Naive thymus-derived CD4-positive, alpha-beta T cell (primary cell): ENCODE data around the gene TM4SF1. TPM values are rescaled to one million over a fixed set of nuclear protein-coding genes. Genes with fewer than 3 reads are reported as not detected.

Source experiments
- ATAC-seq: fragments of 150-1000 bp; cut with Tn5 transposase; 2 replicates; pipeline ENCODE4 v1.10.0; 2021; ENCODE audit warnings: mild to moderate bottlenecking, moderate library complexity
- CTCF ChIA-PET: fragments of 350-600 bp; sonication (Branson Sonifier 250); formaldehyde crosslinking; loops from one replicate; lab custom pipeline; 2021; ENCODE audit warnings: antibody characterized with exemption; lab: Charles Lee
- POLR2A ChIA-PET: fragments of 350-600 bp; sonication (Branson Sonifier 250); formaldehyde crosslinking; loops from one replicate; lab custom pipeline; 2021; ENCODE audit warnings: antibody characterized with exemption, inconsistent platforms; lab: Charles Lee
- DNase-seq, 9 donors: peaks; one replicate each; pipeline versions ENCODE4 v3.0.0 to v3.0.0-alpha.2; 2020 to 2022; ENCODE audit warnings: mixed read lengths in 1 of 9
- H3K27ac ChIP-seq: one replicate; pipeline ENCODE4 v1.7.0; 2013; ENCODE audit warnings: mild to moderate bottlenecking, low read depth, low read length, moderate library complexity
- H3K27me3 ChIP-seq, 2 donors: one replicate each; pipeline ENCODE4 v1.7.0; 2013; ENCODE audit warnings: low read length in 2 of 2, mild to moderate bottlenecking in 2 of 2, moderate library complexity in 2 of 2; ENCODE audit not compliant: control insufficient read depth in 2 of 2, insufficient read depth in 2 of 2
- H3K36me3 ChIP-seq, 3 experiments: 1 replicate in 2 of 3; 2 replicates in 1 of 3; pipeline ENCODE4 v1.7.0; 2013; ENCODE audit warnings: low read length in 3 of 3, mild to moderate bottlenecking in 3 of 3, moderate library complexity in 1 of 3; ENCODE audit not compliant: insufficient read depth in 3 of 3, control insufficient read depth in 2 of 3
- H3K4me1 ChIP-seq, 2 donors: one replicate each; pipeline ENCODE4 v1.7.0; 2013; ENCODE audit warnings: low read length in 2 of 2, mild to moderate bottlenecking in 2 of 2, moderate library complexity in 1 of 2; ENCODE audit not compliant: control insufficient read depth in 2 of 2, insufficient read depth in 2 of 2
- H3K4me3 ChIP-seq: 2 replicates; pipeline ENCODE4 v1.7.0; 2013; ENCODE audit warnings: mild to moderate bottlenecking, low read length
- H3K9me3 ChIP-seq, 3 experiments: 1 replicate in 2 of 3; 2 replicates in 1 of 3; pipeline ENCODE4 v1.7.0; 2013; ENCODE audit warnings: low read length in 3 of 3; ENCODE audit not compliant: control insufficient read depth in 2 of 3
- H3K27ac Mint-ChIP-seq, 9 donors: one replicate each; pipeline ENCODE4 v1.8.0; 2020 to 2022; ENCODE audit warnings: mixed read lengths in 9 of 9, mild to moderate bottlenecking in 8 of 9, moderate library complexity in 5 of 9, inconsistent platforms in 2 of 9
- H3K27me3 Mint-ChIP-seq, 5 donors: one replicate each; pipeline ENCODE4 v1.8.0; 2021 to 2022; ENCODE audit warnings: mixed read lengths in 5 of 5, mild to moderate bottlenecking in 1 of 5
- H3K36me3 Mint-ChIP-seq, 5 donors: one replicate each; pipeline ENCODE4 v1.8.0; 2020 to 2022; ENCODE audit warnings: mixed read lengths in 5 of 5, mild to moderate bottlenecking in 3 of 5, inconsistent platforms in 1 of 5
- H3K4me1 Mint-ChIP-seq, 7 donors: one replicate each; pipeline ENCODE4 v1.8.0; 2020 to 2022; ENCODE audit warnings: mixed read lengths in 7 of 7, mild to moderate bottlenecking in 3 of 7, inconsistent platforms in 1 of 7
- H3K4me3 Mint-ChIP-seq, 10 donors: one replicate each; pipeline ENCODE4 v1.8.0; 2020 to 2022; ENCODE audit warnings: mild to moderate bottlenecking in 10 of 10, mixed read lengths in 10 of 10, moderate library complexity in 6 of 10, inconsistent platforms in 2 of 10
- H3K9me3 Mint-ChIP-seq, 11 donors: one replicate each; pipeline ENCODE4 v1.8.0; 2020 to 2022; ENCODE audit warnings: mixed read lengths in 11 of 11, mild to moderate bottlenecking in 4 of 11, inconsistent platforms in 1 of 11, moderate library complexity in 1 of 11
- intact Hi-C, 2 donors: fragments of 100-400 bp; cut with micrococcal nuclease; formaldehyde crosslinking; loops; one replicate each; pipeline ENCODE4 v1.15.1; 2023
- polyA plus RNA-seq, 2 donors: library from polyadenylated mRNA; unstranded; fragments of 300-500 nt; fragmentation: Illumina TruSeq; gene quantifications; one replicate each; pipeline ENCODE4 v1.2.3, GENCODE V29; 2021
- total RNA-seq, 6 experiments: library from RNA in 5 of 6; stranded (reverse) in 5 of 6; gene quantifications; 1 replicate in 5 of 6; 2 replicates in 1 of 6; pipeline ENCODE4 v1.2.3 and lab custom pipeline; 2021 to 2026

The TM4SF1 gene
- total and polyA plus RNA-seq, 7 experiments from 2014 or later, result not detected

GRCh38 chr3:149417174-149417573 lies 39.7 kb upstream of the TM4SF1 start:
- ATAC-seq (no peak), DNase-seq (no peak)
- Mint-ChIP-seq H3K27me3 (peaks cover 3 to 17% (median 5%) of the 10 kb centered on the region in 5 donors), H3K27ac (no peak overlapping the region), H3K4me3 (no peak overlapping the region), H3K4me1 (peaks cover 0 to 3% (median 0%) of the 10 kb centered on the region in 7 donors), H3K36me3 (no peaks in the 10 kb centered on the region), H3K9me3 (peaks cover 0 to 3% (median 0%) of the 10 kb centered on the region in 11 donors)
- ChIA-PET CTCF (no interaction called here), POLR2A (no interaction called here)
- Histone ChIP-seq H3K27ac (no peak overlapping the region), H3K4me1 (no peaks in the 10 kb centered on the region), H3K4me3 (no peak overlapping the region), H3K9me3 (no peaks in the 10 kb centered on the region), H3K36me3 (no peaks in the 10 kb centered on the region), H3K27me3 (no peaks in the 10 kb centered on the region)
- intact Hi-C loops, result no loop called here

GRCh38 chr3:149415484-149415883 lies 38.0 kb upstream of the TM4SF1 start:
- Mint-ChIP-seq H3K9me3 (no peaks in the 10 kb centered on the region), H3K27ac (no peak overlapping the region), H3K4me1 (peaks cover 0 to 3% (median 0%) of the 10 kb centered on the region in 7 donors), H3K36me3 (no peaks in the 10 kb centered on the region), H3K4me3 (no peak overlapping the region), H3K27me3 (peaks cover 0 to 17% (median 7%) of the 10 kb centered on the region in 5 donors)
- POLR2A ChIA-PET, result no interaction called here
- DNase-seq (no peak), ATAC-seq (no peak)
- no peak overlapping the region for H3K4me3 ChIP-seq
- intact Hi-C loops, result no loop called here
- no peaks in the 10 kb centered on the region for H3K36me3 ChIP-seq
- CTCF ChIA-PET, result no interaction called here
- no peaks in the 10 kb centered on the region for H3K4me1 ChIP-seq
- H3K9me3 ChIP-seq, result no peaks in the 10 kb centered on the region
- no peaks in the 10 kb centered on the region for H3K27me3 ChIP-seq
- no peak overlapping the region for H3K27ac ChIP-seq

GRCh38 chr3:149414557-149415231 lies 37.2 kb upstream of the TM4SF1 start:
- Mint-ChIP-seq H3K27ac (no peak overlapping the region), H3K4me1 (peaks cover 0 to 3% (median 0%) of the 10 kb centered on the region in 7 donors), H3K36me3 (no peaks in the 10 kb centered on the region), H3K4me3 (no peak overlapping the region), H3K9me3 (no peaks in the 10 kb centered on the region), H3K27me3 (peaks cover 0 to 12% (median 5%) of the 10 kb centered on the region in 5 donors)
- no peak overlapping the region for H3K27ac ChIP-seq
- no peak for ATAC-seq
- ChIA-PET POLR2A (no interaction called here), CTCF (no interaction called here)
- H3K27me3 ChIP-seq, result no peaks in the 10 kb centered on the region
- no peaks in the 10 kb centered on the region for H3K4me1 ChIP-seq
- H3K9me3 ChIP-seq, result no peaks in the 10 kb centered on the region
- no peak overlapping the region for H3K4me3 ChIP-seq
- no peak for DNase-seq
- no peaks in the 10 kb centered on the region for H3K36me3 ChIP-seq
- intact Hi-C loops, result no loop called here

GRCh38 chr3:149411583-149411982 lies 34.1 kb upstream of the TM4SF1 start:
- no peak overlapping the region for H3K4me3 Mint-ChIP-seq
- H3K36me3 Mint-ChIP-seq, result no peaks in the 10 kb centered on the region
- Histone ChIP-seq H3K27ac (no peak overlapping the region), H3K9me3 (no peaks in the 10 kb centered on the region), H3K27me3 (no peaks in the 10 kb centered on the region), H3K4me3 (no peak overlapping the region), H3K4me1 (no peaks in the 10 kb centered on the region), H3K36me3 (no peaks in the 10 kb centered on the region)
- DNase-seq, result no peak
- intact Hi-C loops, result no loop called here
- CTCF ChIA-PET, result no interaction called here
- POLR2A ChIA-PET, result no interaction called here
- no peak for ATAC-seq
- no peaks in the 10 kb centered on the region for H3K4me1 Mint-ChIP-seq
- H3K27me3 Mint-ChIP-seq, result peaks cover 0 to 8% (median 4%) of the 10 kb centered on the region in 5 donors
- H3K9me3 Mint-ChIP-seq, result no peaks in the 10 kb centered on the region
- no peak overlapping the region for H3K27ac Mint-ChIP-seq

- ATAC-seq (no peak), DNase-seq (no peak)
- H3K36me3 ChIP-seq, result no peaks in the 10 kb centered on the region
- ChIA-PET POLR2A (no interaction called here), CTCF (no interaction called here)
- no peak overlapping the region for H3K27ac ChIP-seq
- no peaks in the 10 kb centered on the region for H3K4me1 ChIP-seq
- intact Hi-C loops, result no loop called here
- no peaks in the 10 kb centered on the region for H3K36me3 Mint-ChIP-seq
- no peaks in the 10 kb centered on the region for H3K9me3 ChIP-seq
- H3K4me3 ChIP-seq, result no peak overlapping the region
- no peaks in the 10 kb centered on the region for H3K9me3 Mint-ChIP-seq
- peaks cover 0 to 1% (median 0%) of the 10 kb centered on the region in 7 donors for H3K4me1 Mint-ChIP-seq
- no peak overlapping the region for H3K4me3 Mint-ChIP-seq
- H3K27ac Mint-ChIP-seq, result no peak overlapping the region
- H3K27me3 Mint-ChIP-seq, result peaks cover 0 to 17% (median 9%) of the 10 kb centered on the region in 5 donors
- no peaks in the 10 kb centered on the region for H3K27me3 ChIP-seq
These were observed 31.9 kb upstream of the TM4SF1 start for GRCh38 chr3:149409351-149409750.

- POLR2A ChIA-PET, result no interaction called here
- Mint-ChIP-seq H3K4me3 (no peak overlapping the region), H3K9me3 (no peaks in the 10 kb centered on the region)
These were observed 30.4 kb upstream of the TM4SF1 start for GRCh38 chr3:149407898-149408297.

GRCh38 chr3:149406244-149406752 lies 28.8 kb upstream of the TM4SF1 start:
- Histone ChIP-seq H3K27ac (no peak overlapping the region), H3K4me3 (no peak overlapping the region), H3K27me3 (no peaks in the 10 kb centered on the region), H3K36me3 (no peaks in the 10 kb centered on the region), H3K4me1 (no peaks in the 10 kb centered on the region), H3K9me3 (no peaks in the 10 kb centered on the region)
- Mint-ChIP-seq H3K4me1 (peaks cover 0 to 1% (median 0%) of the 10 kb centered on the region in 7 donors), H3K36me3 (no peaks in the 10 kb centered on the region), H3K27me3 (peaks cover 4 to 29% (median 17%) of the 10 kb centered on the region in 5 donors), H3K9me3 (no peaks in the 10 kb centered on the region), H3K4me3 (no peak overlapping the region), H3K27ac (no peak overlapping the region)
- ATAC-seq (no peak), DNase-seq (no peak)
- CTCF ChIA-PET, result no interaction called here
- intact Hi-C loops, result no loop called here
- POLR2A ChIA-PET, result no interaction called here

More at GRCh38 chr3:149407898-149408297, 30.4 kb upstream of the TM4SF1 start:
- no peaks in the 10 kb centered on the region for H3K36me3 ChIP-seq
- H3K4me1 ChIP-seq, result no peaks in the 10 kb centered on the region
- H3K4me3 ChIP-seq, result no peak overlapping the region
- no peaks in the 10 kb centered on the region for H3K36me3 Mint-ChIP-seq
- no peak for ATAC-seq
- no peak for DNase-seq
- peaks cover 0 to 1% (median 0%) of the 10 kb centered on the region in 7 donors for H3K4me1 Mint-ChIP-seq
- intact Hi-C loops, result no loop called here
- no peaks in the 10 kb centered on the region for H3K9me3 ChIP-seq
- H3K27ac ChIP-seq, result no peak overlapping the region
- H3K27me3 ChIP-seq, result no peaks in the 10 kb centered on the region
- peaks cover 0 to 21% (median 17%) of the 10 kb centered on the region in 5 donors for H3K27me3 Mint-ChIP-seq
- CTCF ChIA-PET, result no interaction called here
- H3K27ac Mint-ChIP-seq, result no peak overlapping the region
